Endodermal cell (in vitro differentiated cells): ENCODE results near the gene UPF1. TPM values are rescaled to one million over a fixed set of nuclear protein-coding genes. Genes with fewer than 3 reads are reported as not detected.

Experiments
- DNase-seq: peaks from one replicate; pipeline ENCODE4 v3.0.0-alpha.2; 2017
- H3K27ac ChIP-seq: 2 replicates; pipeline ENCODE4 v1.5.1; 2013; ENCODE audit warnings: mild to moderate bottlenecking, low read depth, low read length, moderate library complexity
- H3K27me3 ChIP-seq: 2 replicates; pipeline ENCODE4 v1.6.1; 2013; ENCODE audit warnings: mild to moderate bottlenecking, low read length, moderate library complexity; ENCODE audit not compliant: insufficient read depth, control insufficient read depth, poor library complexity, severe bottlenecking
- H3K36me3 ChIP-seq: 2 replicates; pipeline ENCODE4 v1.7.0; 2013; ENCODE audit warnings: mild to moderate bottlenecking, low read length, moderate library complexity; ENCODE audit not compliant: control insufficient read depth, insufficient read depth
- H3K4me1 ChIP-seq: one replicate; pipeline ENCODE4 v1.7.0; 2013; ENCODE audit warnings: low read length; ENCODE audit not compliant: control insufficient read depth, insufficient read depth
- H3K4me3 ChIP-seq: 2 replicates; pipeline ENCODE4 v1.5.1; 2013; ENCODE audit warnings: mild to moderate bottlenecking, low read length, moderate library complexity
- H3K9ac ChIP-seq: 2 replicates; pipeline ENCODE4 v1.6.1; 2013; ENCODE audit warnings: mild to moderate bottlenecking, low read length, moderate library complexity; ENCODE audit not compliant: poor library complexity, severe bottlenecking; ENCODE audit errors: extremely low read depth
- H3K9me3 ChIP-seq: 2 replicates; pipeline ENCODE4 v1.6.1; 2013; ENCODE audit warnings: mild to moderate bottlenecking, low read length, moderate library complexity; ENCODE audit not compliant: control insufficient read depth
- H3K27ac Mint-ChIP-seq: 2 replicates; pipeline ENCODE4 v1.8.0; 2020; ENCODE audit warnings: mixed read lengths
- H3K27me3 Mint-ChIP-seq: 2 replicates; pipeline ENCODE4 v1.8.0; 2021; ENCODE audit warnings: mild to moderate bottlenecking, mixed read lengths; ENCODE audit not compliant: insufficient read depth
- H3K36me3 Mint-ChIP-seq: 2 replicates; pipeline ENCODE4 v1.8.0; 2020; ENCODE audit warnings: low read depth, mixed read lengths
- H3K4me1 Mint-ChIP-seq: 2 replicates; pipeline ENCODE4 v1.8.0; 2020; ENCODE audit warnings: mixed read lengths
- H3K4me3 Mint-ChIP-seq: 2 replicates; pipeline ENCODE4 v1.8.0; 2020; ENCODE audit warnings: mild to moderate bottlenecking, moderate library complexity, mixed read lengths
- H3K9me3 Mint-ChIP-seq: 2 replicates; pipeline ENCODE4 v1.8.0; 2020; ENCODE audit warnings: mild to moderate bottlenecking, mixed read lengths
- WGBS, 2 experiments: methylation state at CpG; one replicate each; pipeline versions ENCODE4 v1.1.5 to v1.1.7; 2013; ENCODE audit warnings: missing lambda C conversion rate in 2 of 2, mixed read lengths in 1 of 2; ENCODE audit not compliant: insufficient coverage in 1 of 2, insufficient read length in 1 of 2; 5-methylcytosine and 5-hydroxymethylcytosine counted together
- total RNA-seq, 2 donors: library from RNA; stranded (reverse); fragmentation: NEBNext Ultra II Directional in 1 of 2; extraction: Animal tissue kit (Norgen Biotek cat#: 25700) in 1 of 2; gene quantifications; 2 replicates in 1 of 2; 3 replicates in 1 of 2; pipeline ENCODE4 v1.2.1, GENCODE V29; 2021
- TF ChIP-seq, protein P1 (sequence below): fragments of 200-600 bp; sonication (generic); conservative IDR thresholded peaks from 2 replicates; pipeline ENCODE4 v1.5.0; 2021; ENCODE audit warnings: antibody characterized with exemption, mild to moderate bottlenecking

UPF1 gene
- total RNA-seq, 2 donors from 2014 or later = 82.1 to 87.3 TPM

DNA sequence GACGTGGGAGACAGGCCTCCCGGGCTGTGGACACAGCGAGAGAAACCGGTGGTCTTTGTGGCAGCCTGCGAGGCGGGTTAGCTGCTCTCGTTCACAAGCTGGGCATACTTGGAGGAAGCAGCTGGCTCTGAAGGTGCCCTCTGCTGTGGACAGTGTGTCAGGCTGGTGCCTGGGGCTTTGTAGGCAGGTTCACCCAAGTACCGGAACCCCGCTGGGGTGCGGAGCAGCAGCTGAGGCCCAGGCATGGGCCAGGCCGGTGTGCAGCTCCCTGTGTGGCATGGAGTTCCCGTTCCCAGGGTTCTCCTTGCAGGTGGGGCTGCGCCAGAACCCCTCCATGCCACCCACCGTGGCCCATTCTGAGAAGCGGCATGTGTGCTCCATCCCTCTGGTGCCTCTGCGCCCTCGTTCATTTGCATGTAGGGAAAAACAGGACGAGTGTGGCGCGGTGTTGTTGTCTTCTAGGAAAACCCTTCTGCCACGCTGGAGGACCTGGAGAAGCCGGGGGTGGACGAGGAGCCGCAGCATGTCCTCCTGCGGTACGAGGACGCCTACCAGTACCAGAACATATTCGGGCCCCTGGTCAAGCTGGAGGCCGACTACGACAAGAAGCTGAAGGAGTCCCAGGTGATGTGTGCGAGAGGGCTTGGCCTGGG is 20.0 kb downstream of the UPF1 start:
- peaks cover 11% of the 10 kb centered on the region for H3K4me1 Mint-ChIP-seq
- Histone ChIP-seq H3K4me1 (peaks cover 5% of the 10 kb centered on the region), H3K36me3 (peaks cover 86% of the 10 kb centered on the region), H3K27ac (no peak overlapping the region), H3K9ac (no peak overlapping the region), H3K27me3 (no peaks in the 10 kb centered on the region), H3K4me3 (no peak overlapping the region), H3K9me3 (no peaks in the 10 kb centered on the region)
- H3K27me3 Mint-ChIP-seq = no peaks in the 10 kb centered on the region
- no peak for DNase-seq
- WGBS, 2 experiments = 95 to 97% methylated on average over 26 to 31 of the region's 31 CpGs
- H3K36me3 Mint-ChIP-seq = peaks cover 74% of the 10 kb centered on the region
- TF ChIP-seq, protein P1, sequence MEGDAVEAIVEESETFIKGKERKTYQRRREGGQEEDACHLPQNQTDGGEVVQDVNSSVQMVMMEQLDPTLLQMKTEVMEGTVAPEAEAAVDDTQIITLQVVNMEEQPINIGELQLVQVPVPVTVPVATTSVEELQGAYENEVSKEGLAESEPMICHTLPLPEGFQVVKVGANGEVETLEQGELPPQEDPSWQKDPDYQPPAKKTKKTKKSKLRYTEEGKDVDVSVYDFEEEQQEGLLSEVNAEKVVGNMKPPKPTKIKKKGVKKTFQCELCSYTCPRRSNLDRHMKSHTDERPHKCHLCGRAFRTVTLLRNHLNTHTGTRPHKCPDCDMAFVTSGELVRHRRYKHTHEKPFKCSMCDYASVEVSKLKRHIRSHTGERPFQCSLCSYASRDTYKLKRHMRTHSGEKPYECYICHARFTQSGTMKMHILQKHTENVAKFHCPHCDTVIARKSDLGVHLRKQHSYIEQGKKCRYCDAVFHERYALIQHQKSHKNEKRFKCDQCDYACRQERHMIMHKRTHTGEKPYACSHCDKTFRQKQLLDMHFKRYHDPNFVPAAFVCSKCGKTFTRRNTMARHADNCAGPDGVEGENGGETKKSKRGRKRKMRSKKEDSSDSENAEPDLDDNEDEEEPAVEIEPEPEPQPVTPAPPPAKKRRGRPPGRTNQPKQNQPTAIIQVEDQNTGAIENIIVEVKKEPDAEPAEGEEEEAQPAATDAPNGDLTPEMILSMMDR = no peak
- H3K9me3 Mint-ChIP-seq = no peaks in the 10 kb centered on the region
- H3K27ac Mint-ChIP-seq = no peak overlapping the region
- H3K4me3 Mint-ChIP-seq = no peak overlapping the region

DNA sequence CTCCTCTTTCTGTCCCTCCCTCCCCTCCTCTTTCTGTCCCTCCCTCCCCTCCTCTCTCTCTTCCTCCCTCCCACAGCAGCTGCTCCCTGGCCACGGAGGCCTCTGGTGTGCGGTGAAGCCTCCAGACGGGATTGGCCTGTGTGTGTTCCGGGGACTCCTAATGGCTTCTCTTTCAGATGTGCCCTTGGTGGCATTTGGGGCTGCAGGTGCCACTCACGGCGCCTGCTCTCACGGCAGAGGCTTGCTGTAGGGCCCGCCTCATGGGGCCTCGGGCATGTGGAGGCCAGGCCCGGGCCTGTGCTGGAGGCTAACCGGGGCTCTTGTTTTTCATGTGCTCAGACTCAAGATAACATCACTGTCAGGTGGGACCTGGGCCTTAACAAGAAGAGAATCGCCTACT is 20.9 kb downstream of the UPF1 start:
- no peak for DNase-seq
- Mint-ChIP-seq H3K27me3 (no peaks in the 10 kb centered on the region), H3K27ac (no peak overlapping the region), H3K9me3 (no peaks in the 10 kb centered on the region), H3K4me1 (peaks cover 9% of the 10 kb centered on the region), H3K4me3 (no peak overlapping the region), H3K36me3 (peaks cover 78% of the 10 kb centered on the region)
- no peaks in the 10 kb centered on the region for H3K9me3 ChIP-seq
- TF ChIP-seq, protein P1 = no peak
- H3K9ac ChIP-seq = no peak overlapping the region
- no peak overlapping the region for H3K27ac ChIP-seq
- H3K36me3 ChIP-seq = peaks cover 90% of the 10 kb centered on the region
- 93 to 95% methylated on average over 6 to 12 of the region's 12 CpGs for WGBS, 2 experiments
- H3K4me1 ChIP-seq = peaks cover 5% of the 10 kb centered on the region
- H3K27me3 ChIP-seq = no peaks in the 10 kb centered on the region
- no peak overlapping the region for H3K4me3 ChIP-seq

DNA sequence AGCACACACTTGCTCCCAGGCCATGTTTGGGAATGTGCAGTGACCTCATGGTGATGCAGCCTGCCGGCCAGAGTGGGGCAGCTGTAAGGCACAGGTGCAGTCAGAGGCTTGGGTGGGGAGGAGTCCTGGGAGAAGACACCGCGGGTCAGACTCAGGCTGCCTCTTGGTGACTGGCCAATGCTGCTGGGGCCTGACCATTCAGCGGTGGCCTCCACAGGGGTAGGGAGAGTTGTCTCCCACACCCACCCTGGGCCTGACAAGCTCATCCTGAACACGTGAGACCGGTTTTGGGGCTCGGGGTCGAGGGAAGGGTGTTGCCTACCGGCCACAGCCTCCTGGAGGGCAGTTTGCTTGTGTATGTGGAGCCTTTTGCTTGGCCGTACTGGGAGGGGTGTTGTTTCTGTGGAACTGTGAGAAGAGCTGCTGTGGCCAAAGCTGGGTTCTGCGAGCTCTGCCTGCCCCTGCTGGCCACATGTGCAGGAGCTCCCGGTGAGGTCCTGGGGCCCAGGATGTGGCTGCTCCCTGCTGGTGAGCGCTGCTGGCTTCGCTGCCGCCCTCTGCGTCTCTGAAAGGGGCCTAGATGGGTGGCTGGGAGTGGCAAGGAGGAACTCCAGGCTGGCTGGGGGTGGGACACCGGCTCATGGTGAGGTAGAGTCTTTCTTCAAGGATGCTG is 22.1 kb downstream of the UPF1 start:
- peak overlapping the region; percentile 35 for H3K27ac Mint-ChIP-seq

More for the DNA sequence above, 22.1 kb downstream of the UPF1 start:
- Histone ChIP-seq H3K4me3 (no peak overlapping the region), H3K27ac (no peak overlapping the region), H3K4me1 (peaks cover 5% of the 10 kb centered on the region), H3K27me3 (no peaks in the 10 kb centered on the region), H3K36me3 (peaks cover 89% of the 10 kb centered on the region), H3K9ac (no peak overlapping the region), H3K9me3 (no peaks in the 10 kb centered on the region)
- Mint-ChIP-seq H3K27me3 (no peaks in the 10 kb centered on the region), H3K9me3 (no peaks in the 10 kb centered on the region), H3K36me3 (peaks cover 74% of the 10 kb centered on the region), H3K4me1 (peaks cover 6% of the 10 kb centered on the region), H3K4me3 (no peak overlapping the region)
- TF ChIP-seq, protein P1 = peak; percentile 56
- DNase-seq = no peak
- WGBS, 2 experiments = 96 to 99% methylated on average over 9 to 17 of the region's 17 CpGs
